GM13977 (cell line): Measurements from ENCODE around the gene CDY2B.
"Not testable (repeated sequence)": the region's sequence is repeated elsewhere in the genome, so short reads cannot be mapped to it uniquely, and the experiment has no call there.

Experiments used
- DNase-seq: peaks from one replicate; pipeline ENCODE4 v3.0.0; 2012; ENCODE audit warnings: low spot score
- in situ Hi-C: fragments of 300-500 bp; cut with MboI; formaldehyde crosslinking; loops from one replicate; pipeline ENCODE4 v1.12.0; 2022; ENCODE audit warnings: low sequenced_read_pairs, low pct_unique_long_range_greater_than_20kb, mixed read lengths, inconsistent platforms; ENCODE audit not compliant: unreplicated experiment

CDY2B gene, protein sequence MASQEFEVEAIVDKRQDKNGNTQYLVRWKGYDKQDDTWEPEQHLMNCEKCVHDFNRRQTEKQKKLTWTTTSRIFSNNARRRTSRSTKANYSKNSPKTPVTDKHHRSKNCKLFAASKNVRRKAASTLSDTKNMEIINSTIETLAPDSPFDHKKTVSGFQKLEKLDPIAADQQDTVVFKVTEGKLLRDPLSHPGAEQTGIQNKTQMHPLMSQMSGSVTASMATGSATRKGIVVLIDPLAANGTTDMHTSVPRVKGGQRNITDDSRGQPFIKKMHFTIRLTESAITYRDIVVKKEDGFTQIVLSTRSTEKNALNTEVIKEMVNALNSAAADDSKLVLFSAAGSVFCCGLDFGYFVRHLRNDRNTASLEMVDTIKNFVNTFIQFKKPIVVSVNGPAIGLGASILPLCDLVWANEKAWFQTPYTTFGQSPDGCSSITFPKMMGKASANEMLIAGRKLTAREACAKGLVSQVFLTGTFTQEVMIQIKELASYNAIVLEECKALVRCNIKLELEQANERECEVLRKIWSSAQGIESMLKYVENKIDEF

DNA sequence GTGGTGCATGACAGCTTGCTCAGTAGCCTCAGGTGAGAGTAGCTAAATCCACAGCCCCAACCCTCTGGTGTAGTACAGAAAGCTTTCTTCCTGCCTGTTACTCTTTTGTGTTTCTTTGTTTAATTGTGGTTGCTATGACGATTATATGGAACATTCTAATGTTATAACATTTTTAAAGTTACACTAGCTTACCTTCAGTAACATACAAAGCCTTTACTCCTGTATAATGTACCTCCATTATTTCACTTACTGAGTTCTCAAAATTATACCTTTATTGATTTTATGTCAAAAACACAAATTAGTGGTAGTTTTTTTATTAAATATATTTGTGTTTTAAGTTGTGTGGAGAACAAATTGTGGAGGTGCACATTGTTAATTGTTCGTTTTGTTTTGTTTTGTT lies at the start of gene CDY2B:
TSS of gene CDY2B (minus strand) at position 101 of the 400 bp plus-strand sequence. CDS start 328 bp downstream, outside the sequence.
- in situ Hi-C loops, DNase-seq: not testable (repeated sequence)

DNA sequence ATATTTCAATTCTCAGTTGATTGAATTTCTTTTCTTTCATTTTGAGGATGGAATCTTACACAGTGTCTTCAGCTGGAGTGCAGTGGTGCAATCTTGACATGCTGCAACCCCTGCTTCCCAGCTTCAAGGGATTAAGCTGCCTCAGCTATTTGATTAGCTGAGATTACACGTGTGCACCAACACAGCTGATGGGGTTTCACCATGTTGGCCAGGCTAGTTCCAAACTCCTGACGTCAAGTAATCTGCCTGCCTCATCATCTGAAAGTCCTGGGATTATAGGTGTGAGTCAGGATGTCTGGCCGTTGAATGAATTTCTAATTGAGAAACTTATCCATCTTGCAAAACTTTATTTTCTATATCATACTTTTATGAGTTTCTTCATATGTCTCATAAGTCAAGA lies 28.0 kb upstream of the CDY2B start:
- DNase-seq, in situ Hi-C loops: not testable (repeated sequence)

DNA sequence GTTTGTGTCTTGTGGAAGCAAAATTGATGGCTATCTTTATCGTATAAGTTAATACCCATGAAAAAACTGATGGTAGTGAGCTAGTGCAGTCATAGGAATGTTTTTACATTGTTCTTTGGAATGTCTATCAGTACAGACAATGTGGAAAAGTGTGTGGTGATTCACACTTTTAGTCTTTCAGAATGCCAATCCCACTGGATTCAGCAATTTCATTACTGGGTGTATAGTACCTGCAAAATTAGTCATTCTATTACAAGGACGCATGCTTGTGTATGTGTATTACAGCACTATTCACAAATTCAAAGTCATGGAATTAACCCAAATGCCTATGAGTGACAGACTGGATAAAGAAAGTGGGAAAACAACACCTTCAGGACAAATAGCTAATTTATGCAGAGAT lies 27.3 kb upstream of the CDY2B start:
- DNase-seq, in situ Hi-C loops: not testable (repeated sequence)

DNA sequence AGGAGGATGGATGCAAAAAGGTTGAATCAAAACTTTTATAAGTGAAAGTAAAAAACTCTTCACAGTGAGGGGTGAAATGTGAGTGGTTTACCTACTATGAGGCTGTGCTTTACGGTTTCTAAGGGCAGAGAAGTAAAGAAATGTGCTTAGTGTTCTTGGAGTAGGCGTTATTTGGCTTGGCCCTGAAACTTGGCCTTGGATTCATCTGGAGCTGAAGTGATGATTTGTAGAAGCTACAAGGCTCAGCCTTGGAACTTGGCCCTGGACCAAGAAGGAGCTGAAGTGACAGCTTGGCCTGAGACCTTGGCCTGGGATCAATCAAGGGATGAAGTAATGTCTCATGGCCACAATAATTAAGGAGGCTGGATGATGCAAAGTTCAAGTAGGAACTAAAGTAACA lies 1.7 kb upstream of the CDY2B start:
- in situ Hi-C loops, DNase-seq: not testable (repeated sequence)

DNA sequence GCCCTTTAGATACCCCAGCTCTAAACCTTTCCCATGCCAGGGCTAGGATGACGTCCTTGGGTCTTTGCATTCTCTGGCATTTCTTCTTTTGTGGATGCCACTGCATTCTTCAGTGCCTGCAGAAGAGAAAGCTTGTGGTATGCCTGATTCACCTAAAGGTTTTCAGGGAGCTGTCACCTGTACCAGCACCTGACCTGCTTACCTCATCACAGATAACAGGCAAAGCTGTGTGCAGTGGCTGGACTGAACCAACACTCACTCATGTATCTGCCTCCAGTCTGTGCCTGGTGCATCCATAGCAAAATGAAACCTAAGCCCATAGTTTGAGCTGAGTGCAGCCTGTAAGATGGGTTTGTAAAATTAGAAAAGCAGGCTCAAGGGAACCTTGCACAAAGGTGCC lies 3.3 kb downstream of the CDY2B start:
- DNase-seq, in situ Hi-C loops: not testable (repeated sequence)

DNA sequence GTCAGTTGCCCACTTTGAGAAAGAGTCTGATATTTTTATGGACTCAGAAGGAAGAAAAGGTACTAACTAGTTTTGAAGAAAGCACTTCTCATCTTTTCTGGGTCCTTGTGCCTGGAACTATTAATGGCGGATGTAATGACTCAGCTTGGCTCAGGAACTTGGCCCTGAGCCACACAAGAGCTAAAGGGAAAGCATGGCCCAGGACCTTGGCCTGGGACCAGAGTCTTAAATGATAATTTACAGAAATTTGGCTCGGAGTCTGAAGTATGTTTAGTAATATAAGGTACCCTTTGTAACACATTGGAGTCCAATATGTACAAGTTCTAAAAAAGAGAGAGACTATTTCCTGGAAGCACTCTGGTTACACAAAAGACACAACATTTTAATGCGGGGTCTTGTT lies 4.6 kb downstream of the CDY2B start:
- in situ Hi-C loops, DNase-seq: not testable (repeated sequence)

DNA sequence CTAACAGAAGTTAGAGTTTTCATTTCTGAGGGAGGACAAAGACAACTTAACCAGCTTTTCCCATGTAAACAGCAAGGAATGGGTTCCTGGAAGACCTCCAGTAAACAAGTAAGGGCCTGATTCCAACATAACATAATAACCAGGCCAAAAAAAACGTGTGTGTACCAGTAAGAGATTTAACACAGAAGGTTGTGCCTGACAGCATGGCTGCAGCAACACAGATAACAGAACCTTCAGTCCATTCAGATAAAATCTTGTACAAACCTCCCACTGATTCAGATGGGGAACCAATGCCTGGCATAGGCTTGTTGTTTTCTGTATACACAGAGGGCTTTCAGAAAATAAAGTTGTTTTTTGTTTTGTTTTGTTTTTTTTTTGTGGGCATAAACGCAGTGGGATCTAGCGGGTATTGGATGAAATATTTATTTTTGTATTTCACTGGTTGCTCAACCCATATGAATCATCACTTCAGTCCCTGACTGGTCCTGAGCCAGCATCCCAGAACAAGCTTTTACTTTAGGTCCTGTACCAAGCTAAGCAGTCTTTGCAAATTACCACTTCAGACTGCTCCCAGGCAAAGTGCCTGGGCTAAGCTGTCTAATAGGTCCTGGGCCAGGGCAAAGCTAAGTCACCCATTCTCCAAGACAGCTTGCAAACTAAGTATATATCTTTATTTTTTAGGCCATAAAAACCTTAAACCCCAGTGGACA lies 8.7 kb downstream of the CDY2B start:
- DNase-seq, in situ Hi-C loops: not testable (repeated sequence)

DNA sequence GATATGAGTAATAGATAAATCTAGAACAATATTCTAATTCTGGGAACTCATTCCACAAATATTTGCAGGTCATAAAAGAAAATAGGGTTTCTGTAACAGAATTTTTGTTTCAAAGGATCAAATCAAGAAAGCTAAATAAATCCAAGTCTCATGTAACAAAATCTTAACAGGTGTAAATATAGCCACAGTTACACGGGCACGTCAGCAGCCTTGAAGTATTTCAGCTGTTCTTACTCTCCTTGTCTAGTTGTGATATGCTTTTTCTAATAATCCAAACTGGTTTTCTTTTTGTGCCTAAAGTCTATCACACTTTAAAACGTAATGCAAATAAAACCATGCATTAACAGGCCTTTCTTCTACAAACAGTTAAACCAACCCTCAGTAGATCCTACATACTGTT lies 9.3 kb downstream of the CDY2B start:
- in situ Hi-C loops, DNase-seq: not testable (repeated sequence)

DNA sequence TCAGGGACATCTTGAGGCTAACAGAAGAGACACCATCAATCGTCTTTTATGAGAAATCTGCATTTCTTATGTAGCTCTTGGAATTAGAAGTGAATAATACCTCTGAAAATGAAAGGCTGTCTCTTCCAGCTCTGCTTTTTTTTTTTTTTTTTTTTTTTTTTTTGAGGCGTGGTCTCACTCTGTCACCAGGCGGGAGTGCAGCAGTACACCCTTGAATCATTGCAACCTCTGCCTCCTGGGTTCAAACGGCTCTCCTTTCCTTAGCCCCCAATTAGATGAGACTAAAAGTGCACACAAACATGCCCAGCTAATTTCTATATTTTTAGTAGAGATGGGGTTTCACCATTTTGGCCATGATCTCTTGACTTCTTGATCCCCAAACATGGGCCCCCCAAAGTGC lies 12.2 kb downstream of the CDY2B start:
- DNase-seq, in situ Hi-C loops: not testable (repeated sequence)

DNA sequence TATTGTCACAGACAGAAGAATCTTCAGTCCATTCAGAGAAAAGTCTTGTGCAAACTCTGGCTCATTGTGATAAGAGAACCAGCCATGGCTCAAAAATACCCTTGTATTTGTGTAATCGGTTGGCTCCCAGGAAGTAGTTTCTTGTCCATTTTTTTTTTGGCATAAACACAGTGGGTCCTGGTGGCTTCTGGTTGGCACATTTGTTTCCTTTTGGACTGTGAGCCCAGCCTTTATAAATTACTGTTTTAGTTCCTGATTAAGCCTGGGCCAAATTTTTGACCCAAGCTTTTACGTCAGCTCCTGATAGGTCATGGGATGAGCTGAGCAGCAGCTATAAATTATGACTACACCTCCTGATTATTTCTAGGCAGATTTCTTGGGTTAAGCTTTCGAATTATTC lies 19.4 kb downstream of the CDY2B start:
- in situ Hi-C loops, DNase-seq: not testable (repeated sequence)

DNA sequence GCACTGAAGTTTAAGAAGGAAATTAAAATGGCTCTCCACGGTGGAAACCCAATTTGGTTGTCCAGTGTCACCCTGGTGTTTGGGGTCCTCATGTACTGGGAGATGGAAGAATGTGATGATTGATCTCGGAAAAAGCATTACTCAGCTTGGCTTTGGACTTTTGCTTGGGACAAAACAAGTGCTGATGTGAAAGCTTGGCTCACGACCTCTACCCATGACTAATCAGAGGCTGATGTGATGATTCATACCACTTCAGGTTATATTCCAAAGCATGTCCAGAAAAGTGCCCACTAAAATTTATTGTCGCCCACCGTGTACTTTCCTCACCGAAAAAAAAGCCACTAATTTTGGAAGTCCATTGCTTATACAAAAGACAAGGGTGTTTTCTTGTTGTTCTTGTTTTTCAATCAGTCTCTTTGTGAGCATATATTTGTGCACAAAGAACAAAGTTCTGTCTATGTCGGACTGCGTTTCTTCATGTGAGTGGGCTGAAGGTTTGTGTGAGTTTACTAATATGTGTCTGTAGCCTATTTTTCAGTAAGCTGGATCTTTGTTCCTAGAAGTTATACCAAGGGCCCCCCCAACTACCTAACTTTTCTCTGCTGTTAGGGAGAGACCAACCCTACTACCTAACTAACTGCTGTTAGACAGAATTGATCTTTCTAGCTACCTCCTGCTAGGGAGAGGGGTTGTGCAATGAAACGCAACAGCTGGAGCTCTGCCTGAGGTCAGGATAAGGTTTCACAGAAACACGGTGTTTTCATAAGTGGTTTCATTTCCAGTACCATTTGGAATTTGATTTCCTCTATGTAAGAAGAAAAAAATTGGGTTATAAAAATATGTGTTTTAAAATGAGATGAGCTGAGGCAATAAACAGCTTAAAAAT lies 22.8 kb downstream of the CDY2B start:
- in situ Hi-C loops, DNase-seq: not testable (repeated sequence)

DNA sequence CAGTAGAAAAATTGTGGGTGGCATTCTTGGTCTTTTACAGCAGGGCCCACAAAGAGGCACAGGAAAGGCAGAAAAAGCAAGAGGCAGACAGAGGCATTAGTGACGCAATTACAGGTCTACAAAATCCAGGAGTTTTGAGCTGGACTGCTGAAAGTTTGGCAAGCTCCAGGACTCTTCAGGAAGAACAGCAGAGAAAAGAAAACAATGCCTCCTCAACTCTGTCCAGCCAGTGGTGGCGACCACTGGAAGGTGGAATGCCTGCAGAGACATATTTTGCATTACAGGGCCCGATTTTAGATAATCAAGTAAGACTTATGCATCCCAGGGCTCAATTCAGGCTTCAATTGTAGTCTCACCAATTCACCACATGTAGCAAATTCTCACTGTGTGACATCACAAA lies 23.5 kb downstream of the CDY2B start:
- DNase-seq, in situ Hi-C loops: not testable (repeated sequence)

DNA sequence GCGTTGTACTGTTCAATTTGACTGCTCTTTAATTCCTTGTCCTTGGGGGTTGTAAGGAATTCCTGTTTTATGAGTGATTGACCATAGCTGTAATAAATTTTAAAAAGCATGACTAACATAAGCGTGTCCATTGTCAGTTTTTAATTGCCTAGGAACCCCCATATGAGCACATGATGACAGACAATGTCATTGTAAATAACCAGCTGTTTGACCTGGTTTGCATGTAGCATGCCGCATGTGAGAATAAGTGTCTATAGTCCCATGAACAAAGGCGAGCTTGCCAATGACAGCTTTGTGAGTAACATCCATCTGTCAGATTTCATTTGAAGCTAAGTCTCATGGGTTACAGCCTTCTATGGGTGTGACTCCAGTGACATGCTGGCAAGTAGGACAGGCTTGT lies 30.9 kb downstream of the CDY2B start:
- in situ Hi-C loops, DNase-seq: not testable (repeated sequence)

DNA sequence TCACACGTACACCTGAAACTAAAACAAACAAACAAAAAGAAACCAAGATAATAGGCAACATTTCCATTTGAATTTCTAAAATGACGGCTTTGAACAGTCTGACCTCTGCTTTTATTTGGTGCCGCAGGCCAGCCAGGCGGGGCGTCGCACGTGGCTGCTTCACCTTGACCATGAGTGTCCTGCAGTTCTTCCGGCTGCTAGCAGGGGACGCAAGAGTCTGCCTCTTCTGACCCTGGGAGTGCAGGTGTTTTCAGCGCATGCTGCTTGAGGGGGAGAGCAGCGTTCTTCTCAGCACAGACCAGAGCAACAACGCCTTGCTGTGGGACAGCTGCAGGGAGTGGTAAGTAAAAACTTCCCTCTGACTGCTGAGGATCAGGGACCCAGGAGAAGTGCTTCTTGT lies 47.9 kb downstream of the CDY2B start:
- DNase-seq, in situ Hi-C loops: not testable (repeated sequence)
